Esophagus muscularis mucosa (tissue), 4 donors: ENCODE measurements around the gene MAEL. TPM values are rescaled to one million over a fixed set of nuclear protein-coding genes. Genes with fewer than 3 reads are reported as not detected.

Experiments used
- DNase-seq: peaks from one replicate; pipeline ENCODE4 v3.0.0-alpha.2; 2017; ENCODE audit errors: extremely low spot score
- H3K27ac ChIP-seq, 4 donors: fragments of 200-600 bp; sonication (generic); replicated peaks in 1 of 4; 1 replicate in 3 of 4; 2 replicates in 1 of 4; pipeline ENCODE4 v1.5.1; 2016 to 2019; ENCODE audit warnings: mild to moderate bottlenecking in 1 of 4
- H3K27me3 ChIP-seq, 4 donors: fragments of 200-600 bp; sonication (generic); one replicate each; pipeline versions ENCODE4 v1.5.1 to v1.6.0; 2016 to 2019
- H3K36me3 ChIP-seq, 4 donors: fragments of 200-600 bp; sonication (generic); one replicate each; pipeline ENCODE4 v1.5.1; 2016 to 2019
- H3K4me1 ChIP-seq, 4 donors: fragments of 200-600 bp; sonication (generic); one replicate each; pipeline ENCODE4 v1.5.1; 2016 to 2019
- H3K4me3 ChIP-seq, 4 donors: fragments of 200-600 bp; sonication (generic); 1 replicate in 2 of 4; 2 replicates in 2 of 4; pipeline ENCODE4 v1.5.1; 2016 to 2019; ENCODE audit warnings: mild to moderate bottlenecking in 4 of 4, moderate library complexity in 1 of 4
- H3K9me3 ChIP-seq, 4 donors: fragments of 200-600 bp; sonication (generic); 1 replicate in 3 of 4; 2 replicates in 1 of 4; pipeline ENCODE4 v1.5.1; 2016 to 2019
- CTCF ChIP-seq, 3 experiments: fragments of 200-600 bp in 2 of 3; fragments of 450-650 bp in 1 of 3; sonication (generic) in 2 of 3; IDR thresholded peaks; one replicate each; pipeline ENCODE4 v1.5.1; 2017 to 2019; ENCODE audit warnings: antibody characterized with exemption in 3 of 3, mild to moderate bottlenecking in 2 of 3, moderate library complexity in 1 of 3
- EP300 ChIP-seq: sonication (generic); formaldehyde crosslinking; IDR thresholded peaks from one replicate; pipeline ENCODE4 v1.6.1; 2017; ENCODE audit warnings: antibody characterized with exemption
- POLR2A ChIP-seq: fragments of 450-650 bp; IDR thresholded peaks from one replicate; pipeline ENCODE4 v1.6.1; 2017; ENCODE audit warnings: antibody characterized with exemption, moderate library complexity, mild to moderate bottlenecking, low read depth
- POLR2AphosphoS5 ChIP-seq, 2 donors: sonication (generic); formaldehyde crosslinking; IDR thresholded peaks; one replicate each; pipeline ENCODE4 v1.6.1; 2017; ENCODE audit warnings: antibody characterized with exemption in 2 of 2
- WGBS: methylation state at CpG from one replicate; pipeline ENCODE4 v1.1.5; 2018; 5-methylcytosine and 5-hydroxymethylcytosine counted together
- intact Hi-C: fragments of 100-400 bp; cut with DNase I; formaldehyde crosslinking; loops from one replicate; pipeline ENCODE4 v1.15.1; 2023
- total RNA-seq, 4 donors: library from RNA; depleted of rRNA; stranded (reverse); fragments of >200 nt; gene quantifications; one replicate each; pipeline versions ENCODE4 v1.1.0 to v1.2.1, GENCODE V29; 2016

Gene MAEL
- total RNA-seq, 4 donors from 2014 or later, result 0.83 to 2.3 (median 1.2) TPM

- no peaks in the 10 kb centered on the region for H3K27me3 ChIP-seq
- intact Hi-C loops, result loop anchor here (5.0 kb wide), 2 partner anchors 56 to 79 kb away; no protein-coding TSS in a partner anchor
- no peaks in the 10 kb centered on the region for H3K36me3 ChIP-seq
- no peak overlapping the region for H3K27ac ChIP-seq
- WGBS, result 88% methylated on average over 2 of the region's 2 CpGs
- H3K4me1 ChIP-seq, result peaks cover 11 to 33% (median 19%) of the 10 kb centered on the region in 4 donors
- H3K4me3 ChIP-seq, result no peak overlapping the region
- TF ChIP-seq POLR2A (no peak), EP300 (no peak), CTCF (IDR thresholded peaks at IDR 0.05) (no peak), POLR2AphosphoS5 (IDR thresholded peaks at IDR 0.05) (no peak)
- peak; percentile 47 for DNase-seq
- no peaks in the 10 kb centered on the region for H3K9me3 ChIP-seq
These were observed 11.1 kb upstream of the MAEL start for GRCh38 chr1:166977951-166978350.

GRCh38 chr1:166978821-166979220, 10.3 kb upstream of the MAEL start:
- H3K27ac ChIP-seq, result no peak overlapping the region
- no peak overlapping the region for H3K4me3 ChIP-seq
- no peak for TF ChIP-seq EP300
- H3K36me3 ChIP-seq, result no peaks in the 10 kb centered on the region
- no peaks in the 10 kb centered on the region for H3K27me3 ChIP-seq
- no peaks in the 10 kb centered on the region for H3K9me3 ChIP-seq
- peaks cover 11 to 24% (median 19%) of the 10 kb centered on the region in 4 donors for H3K4me1 ChIP-seq
- WGBS, result 38% methylated on average over 1 of the region's 1 CpG
- intact Hi-C loops, result loop anchor here (5.0 kb wide), 2 partner anchors 57 to 78 kb away; no protein-coding TSS in a partner anchor
- peak; percentile 70 for DNase-seq

- Histone ChIP-seq H3K4me1 (peaks cover 4 to 13% (median 7%) of the 10 kb centered on the region in 4 donors), H3K36me3 (no peaks in the 10 kb centered on the region), H3K27ac (no peak overlapping the region), H3K9me3 (no peaks in the 10 kb centered on the region), H3K4me3 (no peak overlapping the region), H3K27me3 (no peaks in the 10 kb centered on the region)
- DNase-seq, result no peak
- WGBS, result 83% methylated on average over 1 of the region's 1 CpG
- intact Hi-C loops, result no loop called here
- no peak for TF ChIP-seq POLR2AphosphoS5 (IDR thresholded peaks at IDR 0.05)
- TF ChIP-seq POLR2A, result no peak
- no peak for TF ChIP-seq CTCF (IDR thresholded peaks at IDR 0.05)
- no peak for TF ChIP-seq EP300
These were observed 8.7 kb upstream of the MAEL start for GRCh38 chr1:166980383-166980782.

- no peaks in the 10 kb centered on the region for H3K36me3 ChIP-seq
- H3K27ac ChIP-seq, result no peak overlapping the region
- TF ChIP-seq POLR2A (no peak), CTCF (IDR thresholded peaks at IDR 0.05) (no peak), EP300 (no peak), POLR2AphosphoS5 (IDR thresholded peaks at IDR 0.05) (no peak)
- H3K9me3 ChIP-seq, result no peaks in the 10 kb centered on the region
- intact Hi-C loops, result no loop called here
- WGBS, result 84% methylated on average over 3 of the region's 3 CpGs
- no peak for DNase-seq
- no peak overlapping the region for H3K4me3 ChIP-seq
- peaks cover 4 to 12% (median 7%) of the 10 kb centered on the region in 4 donors for H3K4me1 ChIP-seq
- H3K27me3 ChIP-seq, result no peaks in the 10 kb centered on the region
These were observed 8.3 kb upstream of the MAEL start for GRCh38 chr1:166980818-166981217.

GRCh38 chr1:166981589-166981988, 7.5 kb upstream of the MAEL start:
- Histone ChIP-seq H3K27me3 (no peaks in the 10 kb centered on the region), H3K4me3 (no peak overlapping the region), H3K4me1 (peaks cover 0 to 5% (median 0%) of the 10 kb centered on the region in 4 donors), H3K9me3 (no peaks in the 10 kb centered on the region), H3K36me3 (no peaks in the 10 kb centered on the region), H3K27ac (no peak overlapping the region)
- no peak for DNase-seq
- WGBS, result 96% methylated on average over 1 of the region's 1 CpG
- TF ChIP-seq POLR2A (no peak), EP300 (no peak), POLR2AphosphoS5 (IDR thresholded peaks at IDR 0.05) (no peak), CTCF (IDR thresholded peaks at IDR 0.05) (no peak)
- intact Hi-C loops, result no loop called here
